Fibroblast of peridontal ligament (primary cell): ENCODE results near the gene LRRTM3.

Experiments
- DNase-seq: peaks from one replicate; pipeline ENCODE4 v3.0.0-alpha.2; 2010; ENCODE audit errors: extremely low read depth

LRRTM3 gene

GRCh38 chr10:67022099-67022498, 96.3 kb downstream of the LRRTM3 start:
- DNase-seq: no peak

- no peak for DNase-seq
Measured at GRCh38 chr10:67033878-67034277, 108.0 kb downstream of the LRRTM3 start.

GRCh38 chr10:67036808-67037207, 111.0 kb downstream of the LRRTM3 start:
- DNase-seq: no peak

- no peak for DNase-seq
Measured at GRCh38 chr10:67043041-67043440, 117.2 kb downstream of the LRRTM3 start.

GRCh38 chr10:67045404-67045803, 119.6 kb downstream of the LRRTM3 start:
- DNase-seq: no peak

GRCh38 chr10:67046507-67046906, 120.7 kb downstream of the LRRTM3 start:
- no peak for DNase-seq

GRCh38 chr10:67049988-67050387, 124.2 kb downstream of the LRRTM3 start:
- DNase-seq: no peak

GRCh38 chr10:67050415-67050814, 124.6 kb downstream of the LRRTM3 start:
- DNase-seq: no peak

GRCh38 chr10:67072654-67073053, 146.8 kb downstream of the LRRTM3 start:
- no peak for DNase-seq

GRCh38 chr10:67075491-67075971, 149.7 kb downstream of the LRRTM3 start:
- no peak for DNase-seq

- DNase-seq: no peak
Measured at GRCh38 chr10:67076144-67076543, 150.3 kb downstream of the LRRTM3 start.

GRCh38 chr10:67077376-67077775, 151.5 kb downstream of the LRRTM3 start:
- DNase-seq: peak; percentile 0

GRCh38 chr10:67079126-67079525, 153.3 kb downstream of the LRRTM3 start:
- no peak for DNase-seq

- no peak for DNase-seq
Measured at GRCh38 chr10:67086327-67087134, 160.7 kb downstream of the LRRTM3 start.

GRCh38 chr10:67087135-67087425, 161.2 kb downstream of the LRRTM3 start:
- DNase-seq: no peak

- DNase-seq: no peak
Measured at GRCh38 chr10:67088036-67088435, 162.2 kb downstream of the LRRTM3 start.

- DNase-seq: no peak
Measured at GRCh38 chr10:67095531-67095930, 169.7 kb downstream of the LRRTM3 start.

- DNase-seq: no peak
Measured at GRCh38 chr10:67098461-67098860, 172.6 kb downstream of the LRRTM3 start.

- no peak for DNase-seq
Measured at GRCh38 chr10:67100951-67101350, 175.1 kb downstream of the LRRTM3 start.

- DNase-seq: no peak
Measured at GRCh38 chr10:67107670-67108069, 181.8 kb downstream of the LRRTM3 start.

GRCh38 chr10:67110286-67110685, 184.4 kb downstream of the LRRTM3 start:
- DNase-seq: no peak

- no peak for DNase-seq
Measured at GRCh38 chr10:67112765-67113164, 186.9 kb downstream of the LRRTM3 start.

- DNase-seq: no peak
Measured at GRCh38 chr10:67114945-67115344, 189.1 kb downstream of the LRRTM3 start.

- DNase-seq: no peak
Measured at GRCh38 chr10:67115972-67116371, 190.1 kb downstream of the LRRTM3 start.
